MM.1S (cell line): ENCODE data around the gene RHOT1.

Experiments
- EZH2 ChIP-seq: fragments of 300-600 bp; sonication (generic); optimal IDR thresholded peaks from 2 replicates; pipeline ENCODE3; 2017; ENCODE audit warnings: low read depth, mild to moderate bottlenecking, antibody characterized with exemption, low read length, mixed read lengths
- EZH2phosphoT487 ChIP-seq: fragments of 300-600 bp; sonication (generic); IDR thresholded peaks from 2 replicates; pipeline ENCODE4 v1.6.1; 2018; ENCODE audit warnings: antibody characterized with exemption, low read length
- TF ChIP-seq, protein P1 (sequence below): fragments of 300-600 bp; sonication (generic); IDR thresholded peaks from 2 replicates; pipeline ENCODE4 v1.5.1; 2016; ENCODE audit warnings: antibody characterized with exemption, low read length, mixed read lengths

- TF ChIP-seq EZH2 (no peak), EZH2phosphoT487 (no peak)
- TF ChIP-seq, protein P1, sequence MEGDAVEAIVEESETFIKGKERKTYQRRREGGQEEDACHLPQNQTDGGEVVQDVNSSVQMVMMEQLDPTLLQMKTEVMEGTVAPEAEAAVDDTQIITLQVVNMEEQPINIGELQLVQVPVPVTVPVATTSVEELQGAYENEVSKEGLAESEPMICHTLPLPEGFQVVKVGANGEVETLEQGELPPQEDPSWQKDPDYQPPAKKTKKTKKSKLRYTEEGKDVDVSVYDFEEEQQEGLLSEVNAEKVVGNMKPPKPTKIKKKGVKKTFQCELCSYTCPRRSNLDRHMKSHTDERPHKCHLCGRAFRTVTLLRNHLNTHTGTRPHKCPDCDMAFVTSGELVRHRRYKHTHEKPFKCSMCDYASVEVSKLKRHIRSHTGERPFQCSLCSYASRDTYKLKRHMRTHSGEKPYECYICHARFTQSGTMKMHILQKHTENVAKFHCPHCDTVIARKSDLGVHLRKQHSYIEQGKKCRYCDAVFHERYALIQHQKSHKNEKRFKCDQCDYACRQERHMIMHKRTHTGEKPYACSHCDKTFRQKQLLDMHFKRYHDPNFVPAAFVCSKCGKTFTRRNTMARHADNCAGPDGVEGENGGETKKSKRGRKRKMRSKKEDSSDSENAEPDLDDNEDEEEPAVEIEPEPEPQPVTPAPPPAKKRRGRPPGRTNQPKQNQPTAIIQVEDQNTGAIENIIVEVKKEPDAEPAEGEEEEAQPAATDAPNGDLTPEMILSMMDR: no peak
Measured at GRCh38 chr17:32258383-32259140, 116.3 kb downstream of the RHOT1 start.
